ENCODE data around the gene ITGA11. TPM values are rescaled to one million over a fixed set of nuclear protein-coding genes. Genes with fewer than 3 reads are reported as not detected.

The ITGA11 gene
- total RNA-seq, 2 donors from 2014 or later: 0.99 to 1.0 TPM

GRCh38 chr15:68277603-68278344 lies 154.2 kb downstream of the ITGA11 start, which contains the start of gene FEM1B:
TSS of gene FEM1B (plus strand) at chr15:68277745. CDS start at chr15:68278418, 673 bp downstream.
- H3K4me3 ChIP-seq: peak within 1 kb of the TSS; percentile 79 to 88
- H3K4me1 ChIP-seq: peaks cover 43% of the 10 kb centered on the region
- H3K27me3 ChIP-seq: no peaks in the 10 kb centered on the region
- WGBS, 2 donors: 0 to 1% methylated on average over 20 to 55 of the region's 85 CpGs
- intact Hi-C loops (cut with DNase I): no loop called here
- peak within 1 kb of the TSS; percentile 79 to 98 (median 92) for H3K27ac ChIP-seq
- H3K9me3 ChIP-seq: no peaks in the 10 kb centered on the region
- peak; percentile 92 for ATAC-seq
- DNase-seq: peak; percentile 87 to 93 (median 91)
- H3K36me3 ChIP-seq (replicated peaks in 1 of 2; ENCODE audit: insufficient read depth in 1 of 2, low read depth in 2 of 2): no peaks in the 10 kb centered on the region
- TF ChIP-seq, protein P1, sequence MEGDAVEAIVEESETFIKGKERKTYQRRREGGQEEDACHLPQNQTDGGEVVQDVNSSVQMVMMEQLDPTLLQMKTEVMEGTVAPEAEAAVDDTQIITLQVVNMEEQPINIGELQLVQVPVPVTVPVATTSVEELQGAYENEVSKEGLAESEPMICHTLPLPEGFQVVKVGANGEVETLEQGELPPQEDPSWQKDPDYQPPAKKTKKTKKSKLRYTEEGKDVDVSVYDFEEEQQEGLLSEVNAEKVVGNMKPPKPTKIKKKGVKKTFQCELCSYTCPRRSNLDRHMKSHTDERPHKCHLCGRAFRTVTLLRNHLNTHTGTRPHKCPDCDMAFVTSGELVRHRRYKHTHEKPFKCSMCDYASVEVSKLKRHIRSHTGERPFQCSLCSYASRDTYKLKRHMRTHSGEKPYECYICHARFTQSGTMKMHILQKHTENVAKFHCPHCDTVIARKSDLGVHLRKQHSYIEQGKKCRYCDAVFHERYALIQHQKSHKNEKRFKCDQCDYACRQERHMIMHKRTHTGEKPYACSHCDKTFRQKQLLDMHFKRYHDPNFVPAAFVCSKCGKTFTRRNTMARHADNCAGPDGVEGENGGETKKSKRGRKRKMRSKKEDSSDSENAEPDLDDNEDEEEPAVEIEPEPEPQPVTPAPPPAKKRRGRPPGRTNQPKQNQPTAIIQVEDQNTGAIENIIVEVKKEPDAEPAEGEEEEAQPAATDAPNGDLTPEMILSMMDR (IDR thresholded peaks at IDR 0.05): peak in 2 of 7 experiments; percentile 17 to 44
- peak; percentile 44 to 81 (median 79) for TF ChIP-seq POLR2A (IDR thresholded peaks at IDR 0.05)

GRCh38 chr15:68277131-68277602 lies 154.8 kb downstream of the ITGA11 start:
- intact Hi-C loops (cut with DNase I): no loop called here
- Histone ChIP-seq H3K9me3 (no peaks in the 10 kb centered on the region), H3K27ac (peak overlapping the region; percentile 79 to 98 (median 92)), H3K4me3 (peak overlapping the region; percentile 79 to 88), H3K4me1 (peaks cover 43% of the 10 kb centered on the region), H3K36me3 (replicated peaks in 1 of 2; ENCODE audit: insufficient read depth in 1 of 2, low read depth in 2 of 2) (no peaks in the 10 kb centered on the region), H3K27me3 (no peaks in the 10 kb centered on the region)
- WGBS, 2 donors: 0% methylated on average over 23 to 25 of the region's 25 CpGs
- DNase-seq (peak in 3 of 4 donors; percentile 26 to 39 (median 31)), ATAC-seq (peak; percentile 18)
- TF ChIP-seq, protein P1 (IDR thresholded peaks at IDR 0.05): no peak
- TF ChIP-seq POLR2A (IDR thresholded peaks at IDR 0.05): no peak

DNA sequence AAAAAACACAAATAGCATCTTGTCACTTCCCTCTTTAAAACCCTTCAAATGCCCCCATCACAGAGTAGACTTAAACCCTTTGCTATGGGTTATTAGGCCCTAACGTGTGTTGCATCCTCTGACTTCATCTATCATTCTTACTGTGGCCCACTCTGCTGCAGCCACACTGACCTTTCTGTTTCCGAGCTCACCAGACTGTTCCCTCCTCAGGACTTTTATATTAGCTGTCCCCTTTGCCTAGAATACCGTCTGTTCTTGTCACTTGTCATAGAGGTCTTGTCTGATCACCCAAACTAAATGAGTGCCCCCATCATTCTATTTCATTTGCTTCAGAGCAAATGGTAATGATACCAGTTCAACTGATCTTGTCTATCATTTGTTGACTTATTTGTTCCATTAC lies 155.3 kb downstream of the ITGA11 start:
- peak overlapping the region; percentile 79 to 98 (median 92) for H3K27ac ChIP-seq
- DNase-seq (no peak), ATAC-seq (no peak)
- TF ChIP-seq POLR2A (IDR thresholded peaks at IDR 0.05): no peak
- TF ChIP-seq, protein P1 (IDR thresholded peaks at IDR 0.05): no peak
- peaks cover 41% of the 10 kb centered on the region for H3K4me1 ChIP-seq
- intact Hi-C loops (cut with DNase I): no loop called here
- H3K36me3 ChIP-seq (replicated peaks in 1 of 2; ENCODE audit: insufficient read depth in 1 of 2, low read depth in 2 of 2): no peaks in the 10 kb centered on the region
- WGBS, 2 donors: 40 to 50% methylated on average over 3 of the region's 3 CpGs
- H3K27me3 ChIP-seq: no peaks in the 10 kb centered on the region
- no peaks in the 10 kb centered on the region for H3K9me3 ChIP-seq
- H3K4me3 ChIP-seq: no peak overlapping the region

DNA sequence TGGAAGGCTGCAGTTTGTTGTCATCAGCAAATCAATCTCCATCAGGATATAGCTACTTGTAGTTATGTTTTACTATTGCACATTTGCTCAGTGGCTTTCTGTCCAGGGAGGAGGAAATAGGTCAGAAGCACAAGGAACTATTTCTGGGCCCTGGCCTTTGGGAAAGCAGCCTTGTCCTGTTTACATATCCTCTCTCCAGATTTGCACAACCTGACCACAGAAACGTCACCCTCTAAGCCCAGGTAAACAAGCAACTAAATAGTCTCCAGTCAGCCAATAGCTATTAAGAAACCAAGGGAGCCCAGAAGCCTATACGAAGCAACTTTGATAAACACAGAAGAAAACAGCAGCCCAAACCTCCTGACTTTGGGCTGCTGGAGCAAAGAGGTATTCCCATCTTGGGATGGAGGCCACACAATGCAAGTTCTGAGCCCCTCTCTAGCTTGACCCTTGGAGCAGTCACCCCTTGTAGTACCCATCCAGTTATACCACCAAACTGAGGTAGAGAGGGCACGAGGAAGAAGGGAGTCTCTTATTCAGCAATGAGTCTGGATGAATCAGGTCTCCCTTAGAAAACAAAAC lies 156.7 kb downstream of the ITGA11 start:
- Histone ChIP-seq H3K9me3 (no peaks in the 10 kb centered on the region), H3K27ac (peak overlapping the region in 2 of 4 donors; percentile 1 to 6), H3K27me3 (no peaks in the 10 kb centered on the region), H3K36me3 (replicated peaks in 1 of 2; ENCODE audit: insufficient read depth in 1 of 2, low read depth in 2 of 2) (no peaks in the 10 kb centered on the region), H3K4me1 (peaks cover 26% of the 10 kb centered on the region), H3K4me3 (no peak overlapping the region)
- TF ChIP-seq POLR2A (IDR thresholded peaks at IDR 0.05): no peak
- TF ChIP-seq, protein P1 (IDR thresholded peaks at IDR 0.05): no peak
- ATAC-seq (no peak), DNase-seq (peak in 1 of 4 donors; percentile 18)
- WGBS, 2 donors: 41 to 42% methylated on average over 3 of the region's 3 CpGs
- intact Hi-C loops (cut with DNase I): no loop called here
